PC-3 (cell line): ENCODE measurements around the gene AGAP3.

Source experiments
- CTCF ChIP-seq: fragments of 300-600 bp; sonication (generic); conservative IDR thresholded peaks from 2 replicates; pipeline ENCODE4 v1.5.1; 2017; ENCODE audit warnings: antibody characterized with exemption, low read depth, mild to moderate bottlenecking, low read length
- EZH2 ChIP-seq: fragments of 300-600 bp; sonication (generic); IDR thresholded peaks from one replicate; pipeline ENCODE4 v1.6.1; 2017; ENCODE audit warnings: antibody characterized with exemption, mild to moderate bottlenecking, low read length; ENCODE audit not compliant: unreplicated experiment

- TF ChIP-seq CTCF, result no peak
- TF ChIP-seq EZH2, result no peak
Measured at GRCh38 chr7:151063212-151063561, 23.1 kb upstream of the AGAP3 start.
